Measurements from ENCODE around the gene PNCK. TPM values are rescaled to one million over a fixed set of nuclear protein-coding genes. Genes with fewer than 3 reads are reported as not detected.
"Not testable (repeated sequence)": the region's sequence is repeated elsewhere in the genome, so short reads cannot be mapped to it uniquely, and the experiment has no call there.

The PNCK gene
- total RNA-seq, 2 donors from 2014 or later, result 0.50 to 1.2 TPM

DNA sequence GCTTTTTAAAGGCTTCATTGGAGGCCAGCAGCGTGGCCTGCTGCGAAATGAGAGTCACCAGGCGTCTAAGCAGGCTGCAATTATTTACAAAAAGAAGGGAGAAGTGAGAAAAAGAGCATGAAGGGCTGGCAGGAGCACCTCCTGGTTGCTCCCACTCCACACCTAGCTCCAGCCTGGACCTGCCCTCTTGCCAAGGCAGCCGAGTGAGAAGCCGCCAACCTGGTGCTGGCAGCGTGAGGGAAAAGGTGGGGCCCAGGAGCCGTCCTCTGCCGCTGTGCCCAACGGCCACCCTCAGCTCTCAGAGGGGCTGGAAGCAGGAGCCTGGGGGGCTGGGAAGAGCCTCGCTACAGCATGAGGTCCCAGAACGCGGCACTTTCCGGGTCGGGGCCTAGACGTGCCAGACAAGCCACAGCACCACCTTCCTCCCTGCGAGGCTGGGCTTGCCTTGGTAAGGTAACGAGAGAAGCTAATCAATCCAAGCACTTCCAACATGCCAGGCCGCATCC, 30.5 kb upstream of the PNCK start:
- Mint-ChIP-seq H3K9me3 (no peaks in the 10 kb centered on the region), H3K4me3 (no peak overlapping the region), H3K4me1 (ENCODE audit: low read depth) (peaks cover 4% of the 10 kb centered on the region), H3K27ac (no peak overlapping the region), H3K27me3 (ENCODE audit: low read depth) (peaks cover 9% of the 10 kb centered on the region), H3K36me3 (ENCODE audit: insufficient read depth in 2 of 2) (peaks cover 0 to 2% of the 10 kb centered on the region in 2 donors)
- DNase-seq (no peak), ATAC-seq (replicated peaks in 1 of 2) (no peak)

DNA sequence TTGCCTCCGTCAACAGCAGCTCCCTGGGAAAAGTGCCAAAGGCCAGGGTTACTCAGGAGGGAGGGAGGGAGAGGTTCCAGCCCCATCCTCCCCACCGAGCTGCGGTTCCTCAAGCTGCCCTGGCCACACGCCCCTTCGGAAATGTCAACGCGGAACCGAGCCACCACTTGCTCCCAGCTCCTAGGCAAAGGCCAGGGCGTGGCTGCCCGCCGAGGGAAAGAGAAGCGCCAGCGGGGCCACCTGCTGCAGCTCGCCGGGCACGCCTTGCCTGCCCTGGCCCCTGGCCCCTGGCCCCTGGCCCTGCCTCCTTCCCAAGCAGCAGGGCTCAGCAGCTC, 29.4 kb upstream of the PNCK start:
- DNase-seq (no peak), ATAC-seq (replicated peaks in 1 of 2) (no peak)
- H3K9me3 Mint-ChIP-seq, result no peaks in the 10 kb centered on the region
- H3K27ac Mint-ChIP-seq, result no peak overlapping the region
- no peaks in the 10 kb centered on the region for H3K4me1 Mint-ChIP-seq (ENCODE audit: low read depth)
- H3K27me3 Mint-ChIP-seq (ENCODE audit: low read depth), result peaks cover 9% of the 10 kb centered on the region
- peaks cover 0 to 2% of the 10 kb centered on the region in 2 donors for H3K36me3 Mint-ChIP-seq (ENCODE audit: insufficient read depth in 2 of 2)
- no peak overlapping the region for H3K4me3 Mint-ChIP-seq

DNA sequence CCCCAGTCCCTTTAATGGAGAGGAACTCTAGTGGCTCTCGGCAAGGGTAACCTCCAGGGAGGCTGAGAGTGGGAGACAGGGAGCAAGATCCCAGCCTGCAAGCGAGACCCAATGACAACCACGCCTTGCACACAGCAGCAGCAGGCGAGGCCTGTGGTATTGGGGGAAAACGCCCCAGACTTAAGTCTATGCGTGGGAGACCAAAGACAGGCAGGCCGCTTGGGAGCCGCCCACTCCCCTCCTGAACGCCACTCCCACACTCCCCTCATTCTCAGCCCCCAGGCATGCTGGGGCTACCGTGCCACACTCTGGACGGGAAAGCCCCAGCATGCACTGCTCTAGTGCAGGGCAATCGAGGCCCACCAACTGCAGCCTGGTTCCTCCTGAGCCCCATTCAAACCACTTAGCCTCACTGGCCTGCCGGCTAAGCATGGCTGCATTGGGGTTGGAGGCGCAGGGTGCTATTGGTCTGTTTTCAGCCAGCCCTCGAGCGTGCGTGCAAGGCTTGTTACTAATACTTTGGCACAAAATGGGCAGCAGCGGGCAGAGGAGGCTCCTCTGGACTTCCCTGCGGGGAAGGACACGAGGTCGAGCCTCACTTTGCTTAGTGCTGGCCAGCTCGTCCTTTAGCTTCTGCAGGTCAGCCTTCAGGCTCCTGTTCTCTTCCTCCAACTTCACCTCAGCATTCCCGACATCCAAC, 28.9 kb upstream of the PNCK start:
- Mint-ChIP-seq H3K27me3 (ENCODE audit: low read depth) (peaks cover 10% of the 10 kb centered on the region), H3K9me3 (no peaks in the 10 kb centered on the region), H3K4me3 (no peak overlapping the region), H3K36me3 (ENCODE audit: insufficient read depth in 2 of 2) (peaks cover 0 to 2% of the 10 kb centered on the region in 2 donors), H3K27ac (no peak overlapping the region), H3K4me1 (ENCODE audit: low read depth) (no peaks in the 10 kb centered on the region)
- ATAC-seq (replicated peaks in 1 of 2) (no peak), DNase-seq (no peak)

DNA sequence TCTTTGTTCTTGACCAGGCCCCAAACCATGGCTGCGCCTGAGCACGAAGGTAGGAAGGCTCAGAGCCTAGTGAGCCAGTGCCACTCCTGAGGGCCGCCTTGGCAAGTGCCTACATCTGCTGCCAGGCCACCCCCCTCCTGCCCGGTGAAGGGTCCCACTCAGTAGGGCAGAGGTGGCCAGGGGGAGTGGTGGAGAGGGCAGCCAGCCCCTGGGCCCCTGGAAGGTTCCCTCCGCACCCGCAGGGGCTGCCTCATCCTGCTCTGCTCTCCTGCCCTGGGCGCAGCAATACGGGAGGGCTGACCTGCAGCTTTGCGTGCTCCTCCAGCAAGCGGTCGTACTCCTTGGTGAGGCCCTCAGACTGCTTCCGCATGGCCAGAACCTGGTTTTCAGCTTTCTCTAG, 28.1 kb upstream of the PNCK start:
- Mint-ChIP-seq H3K4me1 (ENCODE audit: low read depth) (no peaks in the 10 kb centered on the region), H3K9me3 (no peaks in the 10 kb centered on the region), H3K27me3 (ENCODE audit: low read depth) (peaks cover 12% of the 10 kb centered on the region), H3K4me3 (no peak overlapping the region), H3K27ac (no peak overlapping the region), H3K36me3 (ENCODE audit: insufficient read depth in 2 of 2) (peaks cover 0 to 2% of the 10 kb centered on the region in 2 donors)
- DNase-seq, result no peak
- no peak for ATAC-seq (replicated peaks in 1 of 2)

DNA sequence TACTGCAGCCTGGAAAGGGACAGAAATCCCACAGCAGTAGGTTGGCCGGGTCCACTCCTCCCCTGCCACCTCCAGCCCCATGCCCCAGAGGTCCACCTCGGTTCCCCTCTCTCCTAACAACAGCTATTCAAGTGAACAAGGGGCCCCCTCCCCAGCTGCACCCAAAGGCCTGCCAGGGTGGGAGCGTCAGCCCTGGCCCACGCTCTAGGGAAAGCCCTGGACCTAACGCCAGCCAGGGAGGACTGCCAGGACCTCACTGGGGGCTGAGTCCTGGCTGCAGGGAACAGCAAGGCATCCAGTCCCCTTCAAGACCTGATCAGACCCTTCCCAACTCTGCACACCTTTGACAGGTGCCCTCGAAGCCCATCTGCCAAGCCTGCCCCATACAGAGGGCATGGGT, 27.4 kb upstream of the PNCK start:
- H3K36me3 Mint-ChIP-seq (ENCODE audit: insufficient read depth in 2 of 2), result peaks cover 0 to 3% of the 10 kb centered on the region in 2 donors
- no peak overlapping the region for H3K27ac Mint-ChIP-seq
- H3K27me3 Mint-ChIP-seq (ENCODE audit: low read depth), result peaks cover 7% of the 10 kb centered on the region
- H3K4me3 Mint-ChIP-seq, result no peak overlapping the region
- ATAC-seq (replicated peaks in 1 of 2) (no peak), DNase-seq (no peak)
- no peaks in the 10 kb centered on the region for H3K9me3 Mint-ChIP-seq
- no peaks in the 10 kb centered on the region for H3K4me1 Mint-ChIP-seq (ENCODE audit: low read depth)

DNA sequence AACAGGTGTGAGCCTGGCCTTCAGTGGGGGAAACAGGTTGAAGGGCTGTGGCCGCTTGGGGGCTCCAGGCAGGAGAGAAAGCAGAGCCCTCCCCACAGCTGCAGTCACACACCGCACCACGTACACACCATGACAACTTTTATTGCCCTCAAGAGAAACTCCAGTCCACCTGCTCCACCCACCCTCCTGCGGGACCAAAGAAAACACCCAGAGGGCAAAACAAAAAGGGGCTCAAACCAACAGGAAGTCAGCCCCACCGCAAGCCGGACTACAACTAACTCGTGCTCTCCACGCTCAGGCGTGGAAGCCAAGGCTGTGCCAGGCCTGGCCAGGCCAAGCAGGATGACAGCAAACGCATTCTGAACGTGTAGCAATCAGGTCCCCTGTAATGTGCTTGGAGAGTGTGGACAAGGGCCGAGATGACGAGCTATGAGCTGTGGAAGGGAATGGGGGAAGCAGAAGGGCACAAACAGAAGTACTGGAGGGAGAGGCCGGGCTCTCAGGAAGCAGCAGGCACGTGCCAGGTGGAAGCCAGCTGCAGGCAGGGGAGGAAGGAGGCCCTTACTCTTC, 26.8 kb upstream of the PNCK start:
- no peak overlapping the region for H3K4me3 Mint-ChIP-seq
- no peak overlapping the region for H3K27ac Mint-ChIP-seq
- no peak for ATAC-seq (replicated peaks in 1 of 2)
- H3K36me3 Mint-ChIP-seq (ENCODE audit: insufficient read depth in 2 of 2), result peaks cover 0 to 3% of the 10 kb centered on the region in 2 donors
- no peaks in the 10 kb centered on the region for H3K4me1 Mint-ChIP-seq (ENCODE audit: low read depth)
- H3K9me3 Mint-ChIP-seq, result no peaks in the 10 kb centered on the region
- no peak for DNase-seq
- peaks cover 7% of the 10 kb centered on the region for H3K27me3 Mint-ChIP-seq (ENCODE audit: low read depth)

DNA sequence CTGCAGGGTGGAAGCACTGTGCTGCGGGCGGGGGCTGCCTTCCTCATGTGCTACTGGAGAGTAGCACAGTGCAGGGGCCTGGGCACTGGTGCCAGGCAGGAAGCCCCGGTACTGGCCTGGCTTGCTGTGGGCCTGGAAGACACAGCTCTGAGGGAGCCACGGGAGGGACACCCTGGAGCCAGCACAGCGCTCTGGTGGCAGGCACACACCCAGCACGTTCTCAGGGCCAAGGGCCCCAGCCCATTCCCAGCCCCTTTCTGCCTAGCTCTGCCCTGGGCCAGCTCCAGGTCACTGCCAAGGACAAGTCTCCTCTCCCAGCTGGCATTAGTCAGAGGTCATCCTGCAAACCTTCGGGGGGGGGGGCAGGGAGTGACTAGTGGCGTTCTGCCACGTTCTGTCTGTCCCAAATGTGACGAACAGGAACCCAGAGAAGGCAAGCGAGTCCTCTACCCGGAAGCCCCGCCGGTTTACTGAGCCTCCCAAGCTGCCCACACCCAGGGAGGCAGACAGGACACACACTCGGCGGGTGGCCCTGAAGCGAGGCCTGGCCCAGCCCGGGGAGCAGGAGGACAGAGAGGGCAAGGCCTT, 26.3 kb upstream of the PNCK start:
- ATAC-seq (replicated peaks in 1 of 2); H3K27me3 Mint-ChIP-seq (ENCODE audit: low read depth); H3K4me3 Mint-ChIP-seq; DNase-seq; H3K27ac Mint-ChIP-seq; H3K4me1 Mint-ChIP-seq (ENCODE audit: low read depth); H3K36me3 Mint-ChIP-seq (ENCODE audit: insufficient read depth in 2 of 2); H3K9me3 Mint-ChIP-seq: not testable (repeated sequence)

DNA sequence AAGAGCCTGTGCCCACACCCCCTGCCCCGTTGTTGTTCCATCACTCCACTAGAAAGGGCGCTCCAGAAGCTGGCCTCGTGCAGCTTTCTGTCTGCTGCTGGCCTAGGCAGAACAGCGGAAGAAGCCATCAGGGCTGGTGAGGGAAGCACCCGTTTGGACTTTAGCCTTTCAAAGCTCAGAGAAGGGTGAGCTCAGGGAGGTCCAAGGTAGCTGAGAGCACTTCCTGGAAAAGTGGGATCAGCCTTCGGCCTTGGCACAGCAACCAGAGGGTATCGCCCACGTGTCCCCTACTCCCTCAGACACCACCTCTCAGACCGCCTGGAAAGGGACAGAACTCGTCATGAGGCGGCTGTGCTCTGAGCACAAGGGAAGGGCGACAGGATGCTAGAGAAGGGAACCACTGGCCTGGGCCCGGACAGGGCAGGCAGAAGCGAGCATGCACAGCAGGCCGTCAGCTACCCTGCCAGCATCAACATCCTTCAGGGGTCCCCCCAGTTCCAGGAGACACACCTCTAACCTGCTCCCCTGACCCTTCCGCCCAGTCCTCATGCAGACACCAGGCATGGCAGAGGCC, 25.7 kb upstream of the PNCK start:
- not testable (repeated sequence) for H3K9me3 Mint-ChIP-seq; H3K27ac Mint-ChIP-seq; H3K4me3 Mint-ChIP-seq; H3K27me3 Mint-ChIP-seq (ENCODE audit: low read depth); DNase-seq; ATAC-seq (replicated peaks in 1 of 2); H3K36me3 Mint-ChIP-seq (ENCODE audit: insufficient read depth in 2 of 2); H3K4me1 Mint-ChIP-seq (ENCODE audit: low read depth)

DNA sequence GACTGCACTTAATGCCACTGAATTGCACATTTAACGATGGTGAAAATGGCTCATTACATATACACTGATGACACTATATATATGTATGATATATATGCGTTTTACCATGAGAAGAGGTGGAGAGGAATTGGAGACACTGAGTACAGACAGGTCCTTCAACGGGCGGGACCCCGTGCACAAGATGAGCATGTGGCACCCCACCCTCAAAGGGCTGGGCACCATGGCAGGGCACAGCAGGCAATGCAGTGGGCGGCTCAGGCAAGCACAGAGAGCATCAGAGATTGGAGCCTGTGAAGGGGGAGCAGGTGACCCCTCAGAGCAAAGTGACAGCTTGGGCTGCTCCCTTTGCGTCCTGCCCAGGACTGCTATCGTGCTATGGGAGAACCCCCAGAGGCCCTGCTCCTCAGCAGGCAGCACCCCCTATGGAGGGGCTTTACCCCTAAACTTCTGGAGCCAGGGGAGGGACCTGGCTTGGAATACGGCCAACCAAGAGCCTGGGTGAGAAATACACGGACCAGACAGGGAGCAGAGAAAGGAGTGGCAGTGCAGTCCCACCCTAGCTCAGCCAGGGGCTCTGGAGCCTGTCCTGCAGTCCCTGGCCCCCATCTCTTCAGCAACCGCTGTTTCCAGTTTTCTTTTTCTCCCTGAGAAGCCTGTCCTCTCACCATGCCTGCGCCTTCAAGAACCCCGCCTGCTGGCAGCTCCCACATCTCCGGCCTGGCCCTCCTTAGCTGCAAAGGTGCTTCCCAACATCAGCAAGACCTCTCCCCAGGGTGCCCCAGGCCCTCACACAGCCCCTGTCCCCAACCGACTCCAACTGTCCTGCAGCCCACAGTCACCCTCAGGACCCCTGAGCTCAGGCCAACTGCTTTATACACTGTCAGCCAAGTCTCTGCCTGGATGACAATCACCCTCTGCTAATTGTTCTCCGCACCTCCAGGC, 24.6 kb upstream of the PNCK start:
- Mint-ChIP-seq H3K9me3 (no peaks in the 10 kb centered on the region), H3K4me3 (no peak overlapping the region), H3K27ac (no peak overlapping the region), H3K4me1 (ENCODE audit: low read depth) (no peaks in the 10 kb centered on the region), H3K27me3 (ENCODE audit: low read depth) (peaks cover 7% of the 10 kb centered on the region), H3K36me3 (ENCODE audit: insufficient read depth in 2 of 2) (peaks cover 0 to 3% of the 10 kb centered on the region in 2 donors)
- DNase-seq, result no peak
- no peak for ATAC-seq (replicated peaks in 1 of 2)

DNA sequence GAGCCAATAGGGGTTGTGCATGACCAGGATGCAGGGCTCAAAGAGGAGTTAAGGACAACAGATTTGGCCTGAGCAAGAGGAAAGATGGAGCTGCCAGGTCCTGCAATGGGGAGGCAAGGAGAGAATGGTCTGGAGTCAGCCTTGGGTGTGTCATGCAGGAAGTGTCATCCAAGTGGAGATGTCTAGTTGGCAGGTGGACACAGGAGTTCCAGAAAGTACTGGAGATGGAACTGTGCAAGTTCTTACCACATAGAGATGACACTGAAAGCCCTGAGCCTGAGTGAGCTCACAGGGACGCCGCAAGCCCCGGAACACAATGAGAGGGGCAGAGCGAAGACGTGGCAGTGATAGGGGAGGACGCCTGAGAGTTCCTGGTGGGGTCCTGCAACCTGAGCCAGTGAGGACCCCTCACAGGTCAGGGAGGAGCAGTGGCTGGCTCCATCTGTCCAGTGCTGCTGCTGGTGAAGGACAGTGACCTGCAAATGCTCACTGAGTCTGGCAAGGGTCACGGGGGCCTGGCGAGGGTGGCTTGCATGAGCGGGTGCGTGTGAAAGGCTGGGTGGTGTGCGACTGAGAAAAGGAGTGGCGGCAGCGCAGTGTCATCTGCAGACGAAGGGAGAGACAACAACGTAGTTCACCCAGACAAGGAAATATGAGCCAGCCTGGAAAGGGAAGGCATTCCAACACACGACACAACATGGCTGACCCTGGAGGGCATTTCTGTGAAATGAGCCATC, 23.5 kb upstream of the PNCK start:
- H3K36me3 Mint-ChIP-seq (ENCODE audit: insufficient read depth in 2 of 2); H3K9me3 Mint-ChIP-seq; ATAC-seq (replicated peaks in 1 of 2); H3K4me1 Mint-ChIP-seq (ENCODE audit: low read depth); H3K27ac Mint-ChIP-seq; H3K27me3 Mint-ChIP-seq (ENCODE audit: low read depth); H3K4me3 Mint-ChIP-seq; DNase-seq: not testable (repeated sequence)

DNA sequence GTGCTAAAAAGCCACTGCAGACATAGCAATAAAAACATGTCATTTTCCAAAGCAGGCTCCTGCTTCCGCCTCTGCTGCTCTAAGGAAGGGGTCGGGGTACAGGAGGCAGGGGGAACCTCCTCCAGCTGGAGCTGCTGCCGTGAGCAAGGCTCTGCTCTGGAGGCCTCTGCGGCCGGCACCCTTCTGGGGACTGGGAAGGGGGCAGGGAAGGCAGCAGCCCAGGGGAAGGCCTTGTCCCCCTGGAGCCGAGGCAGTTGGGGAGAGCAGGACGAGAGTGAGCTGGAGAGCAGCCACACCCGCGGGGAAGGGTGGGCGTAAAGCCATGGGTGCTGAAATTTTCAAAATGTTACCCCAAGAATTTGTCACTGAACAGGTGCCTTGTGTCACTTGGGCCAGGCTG, 22.9 kb upstream of the PNCK start:
- not testable (repeated sequence) for H3K4me3 Mint-ChIP-seq; H3K27ac Mint-ChIP-seq; H3K36me3 Mint-ChIP-seq (ENCODE audit: insufficient read depth in 2 of 2); H3K27me3 Mint-ChIP-seq (ENCODE audit: low read depth); DNase-seq; H3K9me3 Mint-ChIP-seq; H3K4me1 Mint-ChIP-seq (ENCODE audit: low read depth); ATAC-seq (replicated peaks in 1 of 2)

DNA sequence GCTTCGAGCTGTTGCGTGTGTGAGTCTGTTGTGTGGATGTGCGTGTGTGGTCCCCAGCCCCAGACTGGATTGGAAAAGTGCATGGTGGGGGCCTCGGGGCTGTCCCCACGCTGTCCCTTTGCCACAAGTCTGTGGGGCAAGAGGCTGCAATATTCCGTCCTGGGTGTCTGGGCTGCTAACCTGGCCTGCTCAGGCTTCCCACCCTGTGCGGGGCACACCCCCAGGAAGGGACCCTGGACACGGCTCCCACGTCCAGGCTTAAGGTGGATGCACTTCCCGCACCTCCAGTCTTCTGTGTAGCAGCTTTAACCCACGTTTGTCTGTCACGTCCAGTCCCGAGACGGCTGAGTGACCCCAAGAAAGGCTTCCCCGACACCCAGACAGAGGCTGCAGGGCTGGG, 22.5 kb upstream of the PNCK start:
- Mint-ChIP-seq H3K9me3 (no peaks in the 10 kb centered on the region), H3K27ac (no peak overlapping the region), H3K27me3 (ENCODE audit: low read depth) (peaks cover 7% of the 10 kb centered on the region), H3K4me3 (no peak overlapping the region), H3K4me1 (ENCODE audit: low read depth) (no peaks in the 10 kb centered on the region), H3K36me3 (ENCODE audit: insufficient read depth in 2 of 2) (peaks cover 0 to 3% of the 10 kb centered on the region in 2 donors)
- DNase-seq, result no peak
- ATAC-seq (replicated peaks in 1 of 2), result no peak
